HEK293 (cell line): Measurements from ENCODE around the gene BCL2A1.

ENCODE experiments used
- GLIS1 ChIP-seq: fragments of 450-650 bp; formaldehyde crosslinking; IDR thresholded peaks from 2 replicates; pipeline ENCODE4 v1.5.1; 2016; ENCODE audit warnings: missing biosample characterization, missing genetic modification characterization
- HOXA7 ChIP-seq: sonication (generic); formaldehyde crosslinking; IDR thresholded peaks from 2 replicates; pipeline ENCODE4 v1.8.1; 2022; ENCODE audit warnings: missing genetic modification reagents, borderline replicate concordance
- HOXD13 ChIP-seq: sonication (generic); formaldehyde crosslinking; IDR thresholded peaks from 2 replicates; pipeline ENCODE4 v1.8.0; 2022; ENCODE audit warnings: missing genetic modification reagents, borderline replicate concordance
- KLF8 ChIP-seq: fragments of 450-650 bp; formaldehyde crosslinking; IDR thresholded peaks from 2 replicates; pipeline ENCODE4 v1.5.1; 2016; ENCODE audit warnings: missing biosample characterization, missing genetic modification characterization
- MEIS1 ChIP-seq: sonication (generic); formaldehyde crosslinking; IDR thresholded peaks from 2 replicates; pipeline ENCODE4 v1.8.1; 2022; ENCODE audit warnings: missing genetic modification reagents, mild to moderate bottlenecking, borderline replicate concordance
- PRDM6 ChIP-seq: fragments of 450-650 bp; formaldehyde crosslinking; IDR thresholded peaks from 2 replicates; pipeline ENCODE4 v1.5.1; 2017; ENCODE audit warnings: missing biosample characterization, missing genetic modification characterization
- REPIN1 ChIP-seq: fragments of 450-650 bp; formaldehyde crosslinking; IDR thresholded peaks from 2 replicates; pipeline ENCODE4 v1.5.1; 2017; ENCODE audit warnings: missing biosample characterization, missing genetic modification characterization, low read depth
- SCRT2 ChIP-seq: fragments of 450-650 bp; formaldehyde crosslinking; IDR thresholded peaks from 2 replicates; pipeline ENCODE4 v1.5.1; 2016; ENCODE audit warnings: missing biosample characterization, missing genetic modification characterization
- ZFP3 ChIP-seq: fragments of 450-650 bp; formaldehyde crosslinking; IDR thresholded peaks from 2 replicates; pipeline ENCODE4 v1.5.1; 2016; ENCODE audit warnings: low read depth, missing biosample characterization, missing genetic modification characterization
- ZFP37 ChIP-seq: fragments of 450-650 bp; formaldehyde crosslinking; IDR thresholded peaks from 2 replicates; pipeline ENCODE4 v1.5.1; 2016; ENCODE audit warnings: missing biosample characterization, missing genetic modification characterization
- ZIC2 ChIP-seq: fragments of 450-650 bp; formaldehyde crosslinking; IDR thresholded peaks from 2 replicates; pipeline ENCODE4 v1.5.1; 2016; ENCODE audit warnings: missing biosample characterization, missing genetic modification characterization
- ZNF112 ChIP-seq: fragments of 450-650 bp; formaldehyde crosslinking; IDR thresholded peaks from 2 replicates; pipeline ENCODE4 v1.5.0; 2017; ENCODE audit warnings: missing biosample characterization, missing genetic modification characterization
- ZNF157 ChIP-seq: fragments of 450-650 bp; formaldehyde crosslinking; IDR thresholded peaks from 2 replicates; pipeline ENCODE4 v1.5.1; 2016; ENCODE audit warnings: missing biosample characterization, missing genetic modification characterization
- ZNF175 ChIP-seq: fragments of 450-650 bp; formaldehyde crosslinking; IDR thresholded peaks from 2 replicates; pipeline ENCODE4 v1.5.1; 2016; ENCODE audit warnings: missing biosample characterization, missing genetic modification characterization
- ZNF2 ChIP-seq: fragments of 450-650 bp; formaldehyde crosslinking; IDR thresholded peaks from 2 replicates; pipeline ENCODE4 v1.5.1; 2016; ENCODE audit warnings: missing biosample characterization, missing genetic modification characterization
- ZNF354C ChIP-seq: fragments of 450-650 bp; formaldehyde crosslinking; IDR thresholded peaks from 2 replicates; pipeline ENCODE4 v1.5.1; 2016; ENCODE audit warnings: missing biosample characterization, missing genetic modification characterization, low read depth, borderline replicate concordance
- ZNF423 ChIP-seq: fragments of 450-650 bp; formaldehyde crosslinking; IDR thresholded peaks from 2 replicates; pipeline ENCODE4 v1.5.1; 2016; ENCODE audit warnings: missing biosample characterization, missing genetic modification characterization
- ZNF449 ChIP-seq: fragments of 450-650 bp; formaldehyde crosslinking; IDR thresholded peaks from 2 replicates; pipeline ENCODE4 v1.5.1; 2017; ENCODE audit warnings: missing biosample characterization, mild to moderate bottlenecking, missing genetic modification characterization, moderate library complexity
- ZNF548 ChIP-seq: fragments of 450-650 bp; formaldehyde crosslinking; IDR thresholded peaks from 2 replicates; pipeline ENCODE4 v1.5.1; 2016; ENCODE audit warnings: missing biosample characterization, missing genetic modification characterization
- ZNF585B ChIP-seq: fragments of 450-650 bp; formaldehyde crosslinking; IDR thresholded peaks from 2 replicates; pipeline ENCODE4 v1.5.1; 2016; ENCODE audit warnings: missing biosample characterization, missing genetic modification characterization
- ZNF645 ChIP-seq: fragments of 450-650 bp; formaldehyde crosslinking; IDR thresholded peaks from 2 replicates; pipeline ENCODE4; 2016; ENCODE audit warnings: missing biosample characterization, missing genetic modification characterization
- ZNF677 ChIP-seq: fragments of 450-650 bp; IDR thresholded peaks from 2 replicates; pipeline ENCODE4 v1.5.0; 2018; ENCODE audit warnings: missing biosample characterization, mild to moderate bottlenecking, missing genetic modification characterization, moderate library complexity
- ZNF777 ChIP-seq: fragments of 450-650 bp; formaldehyde crosslinking; IDR thresholded peaks from 2 replicates; pipeline ENCODE4 v1.5.1; 2017; ENCODE audit warnings: missing biosample characterization, missing genetic modification characterization, borderline replicate concordance
- TF ChIP-seq, protein P1 (sequence below): fragments of 450-650 bp; formaldehyde crosslinking; IDR thresholded peaks from 2 replicates; pipeline ENCODE4 v1.5.1; 2016; ENCODE audit warnings: missing biosample characterization, missing genetic modification characterization
- TF ChIP-seq, protein P2 (sequence below): fragments of 450-650 bp; formaldehyde crosslinking; IDR thresholded peaks from 2 replicates; pipeline ENCODE4 v1.5.1; 2016; ENCODE audit warnings: missing biosample characterization, missing genetic modification characterization
- TF ChIP-seq, protein P3 (sequence below): fragments of 450-650 bp; formaldehyde crosslinking; IDR thresholded peaks from 2 replicates; pipeline ENCODE4 v1.5.1; 2016; ENCODE audit warnings: missing biosample characterization, missing genetic modification characterization

The BCL2A1 gene

DNA sequence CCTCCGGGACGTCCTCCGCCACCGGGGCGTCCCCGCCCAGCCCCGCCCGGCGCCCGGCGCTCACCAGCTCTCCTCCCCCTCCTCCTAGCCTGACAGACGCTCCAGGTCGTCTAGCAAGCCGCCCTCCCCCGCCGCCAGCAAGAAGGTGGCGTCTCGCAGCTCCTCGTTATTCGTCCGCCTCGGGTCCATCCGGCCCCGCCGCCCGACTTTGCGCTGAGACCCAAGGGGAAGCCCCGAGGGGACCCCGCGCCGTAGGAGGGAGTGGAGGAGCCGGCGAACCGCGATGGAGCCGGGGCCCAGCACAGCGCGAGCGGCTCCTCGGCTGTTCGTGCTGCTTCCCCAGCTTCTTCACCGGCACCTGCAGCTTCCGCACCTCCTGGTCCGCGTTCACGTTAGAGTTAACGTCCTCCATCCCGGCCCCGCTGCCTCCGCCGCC lies 47.9 kb downstream of the BCL2A1 start (continued):
- TF ChIP-seq ZNF449 (tag by site-specific recombination) (no peak), KLF8 (tag by site-specific recombination) (0 out of 2 replicates have a peak, but pooled peaks have one; percentile 53), ZNF677 (no peak), MEIS1 (CRISPR knock-in tag) (no peak), REPIN1 (tag by site-specific recombination) (no peak), ZNF645 (tag by site-specific recombination) (no peak), ZNF548 (tag by site-specific recombination) (no peak), HOXD13 (no peak), ZNF354C (tag by site-specific recombination) (no peak), ZNF423 (peak; percentile 55; the same call in 1 of the 2 replicates), ZFP3 (no peak), ZNF112 (tag by site-specific recombination) (no peak), ZFP37 (tag by site-specific recombination) (peak; percentile 83; the same call in 1 of the 2 replicates), ZNF175 (no peak), ZNF2 (no peak), PRDM6 (tag by site-specific recombination) (no peak), ZNF585B (tag by site-specific recombination) (no peak), ZIC2 (no peak), SCRT2 (peak; percentile 39; the same call in 1 of the 2 replicates), GLIS1 (tag by site-specific recombination) (no peak), ZNF777 (tag by site-specific recombination) (0 out of 2 replicates have a peak, but pooled peaks have one; percentile 12), ZNF157 (tag by site-specific recombination) (no peak), HOXA7 (CRISPR knock-in tag) (no peak)
- TF ChIP-seq, protein P1, sequence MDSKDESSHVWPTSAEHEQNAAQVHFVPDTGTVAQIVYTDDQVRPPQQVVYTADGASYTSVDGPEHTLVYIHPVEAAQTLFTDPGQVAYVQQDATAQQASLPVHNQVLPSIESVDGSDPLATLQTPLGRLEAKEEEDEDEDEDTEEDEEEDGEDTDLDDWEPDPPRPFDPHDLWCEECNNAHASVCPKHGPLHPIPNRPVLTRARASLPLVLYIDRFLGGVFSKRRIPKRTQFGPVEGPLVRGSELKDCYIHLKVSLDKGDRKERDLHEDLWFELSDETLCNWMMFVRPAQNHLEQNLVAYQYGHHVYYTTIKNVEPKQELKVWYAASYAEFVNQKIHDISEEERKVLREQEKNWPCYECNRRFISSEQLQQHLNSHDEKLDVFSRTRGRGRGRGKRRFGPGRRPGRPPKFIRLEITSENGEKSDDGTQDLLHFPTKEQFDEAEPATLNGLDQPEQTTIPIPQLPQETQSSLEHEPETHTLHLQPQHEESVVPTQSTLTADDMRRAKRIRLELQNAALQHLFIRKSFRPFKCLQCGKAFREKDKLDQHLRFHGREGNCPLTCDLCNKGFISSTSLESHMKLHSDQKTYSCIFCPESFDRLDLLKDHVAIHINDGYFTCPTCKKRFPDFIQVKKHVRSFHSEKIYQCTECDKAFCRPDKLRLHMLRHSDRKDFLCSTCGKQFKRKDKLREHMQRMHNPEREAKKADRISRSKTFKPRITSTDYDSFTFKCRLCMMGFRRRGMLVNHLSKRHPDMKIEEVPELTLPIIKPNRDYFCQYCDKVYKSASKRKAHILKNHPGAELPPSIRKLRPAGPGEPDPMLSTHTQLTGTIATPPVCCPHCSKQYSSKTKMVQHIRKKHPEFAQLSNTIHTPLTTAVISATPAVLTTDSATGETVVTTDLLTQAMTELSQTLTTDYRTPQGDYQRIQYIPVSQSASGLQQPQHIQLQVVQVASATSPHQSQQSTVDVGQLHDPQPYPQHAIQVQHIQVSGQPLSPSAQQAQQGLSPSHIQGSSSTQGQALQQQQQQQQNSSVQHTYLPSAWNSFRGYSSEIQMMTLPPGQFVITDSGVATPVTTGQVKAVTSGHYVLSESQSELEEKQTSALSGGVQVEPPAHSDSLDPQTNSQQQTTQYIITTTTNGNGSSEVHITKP (tag by site-specific recombination) = no peak; the same call in 1 of the 2 replicates
- TF ChIP-seq, protein P2, sequence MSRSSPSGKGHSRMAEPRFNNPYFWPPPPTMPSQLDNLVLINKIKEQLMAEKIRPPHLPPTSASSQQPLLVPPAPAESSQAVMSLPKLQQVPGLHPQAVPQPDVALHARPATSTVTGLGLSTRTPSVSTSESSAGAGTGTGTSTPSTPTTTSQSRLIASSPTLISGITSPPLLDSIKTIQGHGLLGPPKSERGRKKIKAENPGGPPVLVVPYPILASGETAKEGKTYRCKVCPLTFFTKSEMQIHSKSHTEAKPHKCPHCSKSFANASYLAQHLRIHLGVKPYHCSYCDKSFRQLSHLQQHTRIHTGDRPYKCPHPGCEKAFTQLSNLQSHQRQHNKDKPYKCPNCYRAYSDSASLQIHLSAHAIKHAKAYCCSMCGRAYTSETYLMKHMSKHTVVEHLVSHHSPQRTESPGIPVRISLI (tag by site-specific recombination) = no peak
- TF ChIP-seq, protein P3, sequence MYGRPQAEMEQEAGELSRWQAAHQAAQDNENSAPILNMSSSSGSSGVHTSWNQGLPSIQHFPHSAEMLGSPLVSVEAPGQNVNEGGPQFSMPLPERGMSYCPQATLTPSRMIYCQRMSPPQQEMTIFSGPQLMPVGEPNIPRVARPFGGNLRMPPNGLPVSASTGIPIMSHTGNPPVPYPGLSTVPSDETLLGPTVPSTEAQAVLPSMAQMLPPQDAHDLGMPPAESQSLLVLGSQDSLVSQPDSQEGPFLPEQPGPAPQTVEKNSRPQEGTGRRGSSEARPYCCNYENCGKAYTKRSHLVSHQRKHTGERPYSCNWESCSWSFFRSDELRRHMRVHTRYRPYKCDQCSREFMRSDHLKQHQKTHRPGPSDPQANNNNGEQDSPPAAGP = 0 out of 2 replicates have a peak, but pooled peaks have one; percentile 12
